EH (cell line): ENCODE measurements around the gene TBC1D1.

Experiments
- DNase-seq: peaks from one replicate; pipeline ENCODE4 v3.0.0-alpha.2; 2015; ENCODE audit warnings: low read depth

Gene TBC1D1

DNA sequence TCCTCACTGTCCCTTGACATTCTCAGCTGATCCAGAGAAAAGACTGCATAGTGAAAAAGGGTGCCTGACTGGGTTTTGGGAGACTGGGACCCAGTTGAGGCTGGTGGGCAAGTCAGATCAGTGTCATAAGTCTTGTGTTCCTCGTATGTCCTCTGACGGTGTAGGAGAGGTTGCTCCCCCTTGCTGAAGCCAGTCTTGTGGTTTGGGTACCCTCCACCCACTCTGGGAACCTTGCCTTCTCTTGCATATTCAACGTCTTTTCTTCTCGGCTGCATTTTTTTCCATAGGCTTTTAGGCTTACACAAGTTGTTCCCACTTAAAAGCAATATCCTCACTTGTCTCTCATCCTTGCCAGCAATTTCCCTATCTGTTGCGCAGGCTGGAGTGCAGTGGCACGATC, 281.2 kb downstream of the TBC1D1 start:
- no peak for DNase-seq

DNA sequence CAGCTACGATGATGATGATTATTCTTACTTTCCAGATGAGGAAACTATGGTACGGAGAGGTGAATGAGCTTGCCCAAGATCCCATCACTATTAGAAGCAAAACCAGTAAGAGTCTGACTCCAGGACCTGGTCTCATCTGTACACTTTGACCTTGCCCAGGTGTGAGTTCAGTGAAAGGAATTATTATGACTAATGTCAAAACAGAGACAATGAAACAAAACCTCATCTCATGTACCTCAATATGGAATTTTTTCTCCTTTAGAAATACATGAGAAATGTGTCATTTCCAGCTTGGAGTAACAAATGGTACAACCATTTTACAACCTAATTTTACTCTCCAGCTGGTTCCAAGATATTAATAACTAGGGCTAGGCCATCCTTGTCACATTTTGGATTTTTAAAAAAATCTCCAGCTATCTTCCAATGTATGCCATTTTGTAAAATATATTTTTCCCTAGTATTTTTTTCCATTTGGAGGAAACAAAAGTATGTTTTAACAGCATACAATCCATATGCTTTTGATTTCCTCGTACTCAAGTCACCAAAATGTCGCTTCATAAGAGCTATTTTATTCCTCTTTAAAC, 283.1 kb downstream of the TBC1D1 start:
- DNase-seq: no peak

DNA sequence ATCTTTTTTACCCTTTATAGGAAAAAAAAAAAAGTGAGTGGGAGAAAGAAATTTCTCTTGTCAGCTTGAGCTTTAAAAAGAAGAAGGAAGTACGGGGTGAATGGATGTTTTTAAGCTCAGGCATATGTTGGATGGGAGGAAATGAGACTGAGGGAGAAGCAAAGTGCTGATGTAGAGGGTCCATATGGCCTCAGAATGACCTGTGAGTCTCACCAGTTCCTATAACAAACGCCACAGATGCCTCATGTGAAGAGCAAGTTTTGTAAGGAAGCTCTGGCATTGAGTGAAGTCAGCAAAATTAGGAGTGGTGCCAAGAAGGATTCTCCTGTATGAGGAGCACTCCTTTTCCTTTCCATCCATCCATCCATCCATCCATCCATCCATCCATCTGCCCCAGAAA, 283.9 kb downstream of the TBC1D1 start:
- no peak for DNase-seq

DNA sequence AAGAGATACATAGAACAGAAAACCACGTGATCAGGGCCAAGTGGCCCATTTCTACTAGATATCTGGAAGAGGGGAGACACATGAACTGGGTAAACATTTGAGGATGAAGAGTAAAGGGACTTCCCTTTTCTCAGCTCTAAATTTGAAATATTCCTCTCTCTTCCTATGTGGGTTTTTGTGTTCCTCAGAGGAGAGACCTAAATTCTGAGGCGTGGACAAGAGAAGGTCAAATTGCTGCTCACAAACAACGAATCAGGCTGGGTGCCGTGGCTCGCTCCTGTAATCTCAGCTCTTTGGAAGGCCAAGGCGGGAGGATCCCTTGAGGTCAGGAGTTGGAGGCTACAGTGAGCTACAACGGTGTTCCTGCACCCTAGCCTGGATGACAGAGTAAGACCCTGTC, 285.3 kb downstream of the TBC1D1 start:
- DNase-seq: no peak

DNA sequence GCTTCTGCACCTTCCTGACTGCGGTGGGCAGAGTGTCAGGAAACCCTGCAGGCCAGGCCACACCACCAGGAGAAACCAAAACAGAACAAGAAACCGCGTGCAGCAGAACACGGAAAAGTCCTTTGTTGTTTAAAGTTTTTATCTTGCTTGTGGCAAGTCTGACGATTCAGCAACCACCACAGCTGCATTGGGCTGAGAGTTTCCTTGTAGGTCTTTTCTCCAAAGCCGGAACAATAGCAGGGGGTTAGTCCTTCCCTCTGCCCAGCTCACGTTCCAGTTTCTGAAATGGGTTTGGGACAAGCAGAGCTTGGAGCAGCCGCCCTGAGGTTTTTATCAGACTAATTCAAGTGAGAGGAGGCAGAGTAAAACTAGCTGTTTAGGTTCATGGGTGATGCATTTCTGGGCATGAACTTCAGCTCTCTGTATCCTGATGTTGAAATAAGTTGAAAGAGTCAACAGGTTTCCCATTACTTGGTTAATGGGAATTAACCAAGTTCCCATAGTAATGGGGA, 286.2 kb downstream of the TBC1D1 start:
- DNase-seq: no peak

DNA sequence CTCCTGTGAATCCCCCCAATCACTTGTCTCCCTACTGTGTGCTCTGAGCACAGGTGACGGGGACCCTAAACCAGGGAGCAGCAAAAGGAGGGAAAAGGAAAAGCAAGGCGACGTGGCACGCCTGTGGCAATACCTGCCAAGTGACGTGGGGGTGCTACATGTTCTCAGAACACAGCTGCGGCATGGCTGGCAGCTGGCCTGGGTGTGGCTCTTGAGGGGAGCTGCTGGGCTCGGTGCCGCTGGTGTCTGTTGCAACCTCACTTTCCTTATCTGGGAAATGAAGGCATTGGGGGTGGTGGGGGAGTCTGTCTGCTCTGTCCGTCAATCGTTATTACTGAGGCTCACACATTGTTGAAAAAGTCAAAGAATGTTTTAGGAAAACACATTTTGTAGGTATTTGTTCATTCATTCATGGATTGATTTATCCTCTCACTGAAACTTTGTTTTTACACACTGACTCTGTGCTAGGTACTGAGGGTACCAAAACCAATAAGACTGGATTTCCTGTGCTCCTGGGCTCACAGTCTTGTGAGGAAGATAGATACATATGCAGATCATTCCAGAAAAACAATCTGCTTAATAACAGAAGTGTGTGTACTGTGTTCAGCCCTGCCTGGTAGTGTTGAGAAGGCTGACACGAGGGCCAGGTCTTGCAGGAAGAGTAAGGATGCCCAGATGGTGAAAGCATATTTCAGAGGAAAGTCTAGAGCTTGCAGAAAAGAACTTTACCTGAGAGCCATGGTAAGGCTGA, 286.9 kb downstream of the TBC1D1 start:
- DNase-seq: no peak

DNA sequence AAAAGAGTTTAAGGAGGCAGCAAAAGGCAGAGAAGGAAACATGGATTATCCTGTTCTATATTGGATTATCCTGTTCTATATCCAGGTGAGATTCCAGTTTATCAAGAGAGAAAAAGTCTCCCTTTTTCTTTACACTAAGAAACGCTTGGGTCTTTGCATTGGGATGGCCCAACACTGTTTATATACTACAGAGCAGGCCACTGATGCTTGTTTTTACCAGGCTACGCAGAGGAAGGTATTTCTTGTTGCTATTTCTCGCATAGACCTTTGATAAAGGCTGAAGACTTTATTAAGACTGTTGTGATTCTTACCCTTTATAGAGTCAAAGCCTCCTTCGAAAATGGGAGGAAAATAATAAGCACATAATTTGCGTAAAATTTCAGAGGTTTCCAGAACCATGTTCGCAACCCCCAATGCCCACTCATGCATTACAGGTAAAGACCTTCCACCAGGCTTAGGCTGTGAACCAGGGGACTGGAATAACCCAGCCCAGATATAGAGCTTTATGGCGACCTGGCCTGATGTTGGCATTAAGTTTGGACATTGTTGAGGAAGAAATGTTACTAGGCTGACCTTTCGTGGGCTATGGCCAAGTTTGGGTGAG, 287.6 kb downstream of the TBC1D1 start:
- DNase-seq: no peak

DNA sequence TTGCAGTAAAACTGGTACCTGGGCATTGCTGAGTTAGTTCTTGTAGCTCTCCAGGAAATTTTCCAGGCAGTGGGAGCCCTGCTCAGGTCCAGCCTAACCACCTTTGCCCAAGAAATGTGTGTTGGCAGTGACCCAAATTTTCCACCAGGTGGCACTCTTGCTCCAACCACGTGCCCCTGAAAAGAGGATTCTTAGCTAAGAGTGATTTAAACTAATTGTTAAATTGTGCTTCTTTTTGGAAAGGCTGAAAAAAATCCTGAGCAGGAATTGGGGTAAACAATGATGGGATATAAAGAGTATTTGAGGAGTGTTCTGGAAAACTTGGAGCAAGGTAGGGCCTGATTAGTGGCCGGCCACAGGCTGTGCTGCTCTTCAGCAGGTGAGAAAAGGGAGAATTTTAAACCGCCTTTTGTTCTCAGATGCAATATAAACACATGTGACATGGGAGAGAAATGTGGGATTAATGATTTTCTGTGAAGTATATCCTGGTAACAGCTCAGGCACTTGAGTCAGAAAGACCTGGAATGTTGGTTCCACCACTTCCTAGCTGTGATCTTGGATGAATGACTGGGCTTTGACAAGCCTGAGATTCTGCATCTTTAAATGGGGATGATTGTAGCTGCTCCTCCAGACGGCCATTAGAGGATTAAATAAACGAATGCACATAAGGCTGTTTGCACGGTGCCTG, 288.9 kb downstream of the TBC1D1 start:
- DNase-seq: peak; percentile 81

DNA sequence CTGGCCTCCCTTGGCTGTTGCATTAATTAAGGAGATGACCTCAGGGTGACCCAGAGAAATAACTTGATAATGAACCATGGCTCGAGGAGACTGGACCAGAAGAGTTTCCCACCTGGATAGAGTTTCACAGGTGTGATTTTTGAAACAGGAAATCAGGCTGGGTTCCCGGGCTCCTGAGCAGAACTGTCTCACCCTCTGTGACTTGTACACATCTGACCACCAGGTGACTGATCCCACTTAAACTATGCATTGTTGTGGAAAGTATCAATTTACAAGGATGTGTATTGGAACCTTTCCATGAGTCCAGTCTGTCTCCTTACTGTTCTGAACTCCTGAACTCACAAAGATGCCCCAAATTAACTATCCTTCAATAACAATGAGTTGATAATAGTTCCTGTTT, 289.6 kb downstream of the TBC1D1 start:
- DNase-seq: no peak

DNA sequence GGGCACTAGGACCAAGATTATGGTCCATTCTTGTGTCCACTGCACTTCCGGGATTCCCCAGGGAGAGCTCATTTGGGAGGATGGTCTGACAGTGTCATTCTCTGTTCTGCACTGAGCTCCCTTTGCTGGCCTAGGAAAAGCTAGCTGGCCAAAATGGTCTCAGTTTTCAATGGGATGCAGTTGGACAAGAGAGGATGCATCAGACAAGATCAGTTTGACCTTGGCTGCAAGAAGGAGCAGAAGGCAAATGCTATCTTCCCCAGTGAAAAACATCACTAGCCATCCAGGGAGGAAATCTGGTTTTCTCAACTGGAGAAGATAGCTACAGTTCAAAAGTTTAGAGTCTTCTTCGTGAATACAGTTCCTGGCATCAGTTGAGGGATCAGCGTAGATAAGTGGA, 290.4 kb downstream of the TBC1D1 start:
- peak; percentile 37 for DNase-seq

DNA sequence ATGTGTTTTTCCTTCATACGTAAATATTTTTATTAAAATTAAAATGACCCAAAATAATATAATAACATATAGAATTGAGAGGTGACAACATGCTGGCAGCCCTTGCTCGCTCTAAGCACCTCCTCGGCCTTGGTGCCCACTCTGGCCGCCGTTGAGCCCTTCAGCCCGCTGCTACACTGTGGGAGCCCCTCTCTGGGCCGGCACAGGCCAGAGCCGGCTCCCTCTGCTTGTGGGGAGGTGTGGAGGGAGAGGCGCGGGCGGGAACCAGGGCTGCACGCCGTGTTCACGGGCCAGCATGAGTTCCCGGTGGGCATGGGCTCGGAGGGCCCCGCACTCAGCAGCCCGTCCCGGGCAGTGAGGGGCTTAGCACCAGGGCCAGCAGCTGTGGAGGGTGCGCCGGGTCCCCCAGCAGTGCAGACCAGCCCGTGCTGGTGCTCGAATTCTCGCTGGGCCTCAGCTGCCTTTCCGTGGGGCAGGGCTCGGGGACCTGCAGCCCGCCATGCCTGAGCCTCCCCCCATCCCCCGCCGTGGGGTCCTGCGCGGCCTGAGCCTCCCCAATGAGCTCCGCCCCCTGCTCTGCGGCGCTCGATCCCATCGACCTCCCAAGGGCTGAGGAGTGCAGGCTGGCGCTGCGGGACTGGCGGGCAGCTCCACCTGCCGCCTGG, 291.6 kb downstream of the TBC1D1 start:
- DNase-seq: no peak

DNA sequence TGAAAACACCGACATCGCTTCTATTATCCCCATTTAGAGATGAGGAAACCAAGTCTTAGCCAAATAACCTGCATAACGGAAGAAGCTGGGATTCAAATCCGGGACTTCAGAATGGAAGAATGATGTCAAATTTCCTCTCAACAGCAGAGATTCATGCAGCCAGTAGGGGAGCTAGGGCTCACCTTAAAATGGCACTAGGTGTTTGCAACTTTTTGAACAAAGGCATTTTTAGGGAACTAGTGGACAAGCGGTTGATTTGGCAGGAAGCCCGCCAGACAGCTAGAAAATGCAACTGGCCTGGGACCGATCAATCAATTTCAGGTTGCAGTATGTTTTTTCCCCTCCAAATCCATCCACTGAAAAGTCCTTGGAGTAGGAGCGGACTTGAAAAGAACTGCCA, 293.5 kb downstream of the TBC1D1 start:
- DNase-seq: no peak

DNA sequence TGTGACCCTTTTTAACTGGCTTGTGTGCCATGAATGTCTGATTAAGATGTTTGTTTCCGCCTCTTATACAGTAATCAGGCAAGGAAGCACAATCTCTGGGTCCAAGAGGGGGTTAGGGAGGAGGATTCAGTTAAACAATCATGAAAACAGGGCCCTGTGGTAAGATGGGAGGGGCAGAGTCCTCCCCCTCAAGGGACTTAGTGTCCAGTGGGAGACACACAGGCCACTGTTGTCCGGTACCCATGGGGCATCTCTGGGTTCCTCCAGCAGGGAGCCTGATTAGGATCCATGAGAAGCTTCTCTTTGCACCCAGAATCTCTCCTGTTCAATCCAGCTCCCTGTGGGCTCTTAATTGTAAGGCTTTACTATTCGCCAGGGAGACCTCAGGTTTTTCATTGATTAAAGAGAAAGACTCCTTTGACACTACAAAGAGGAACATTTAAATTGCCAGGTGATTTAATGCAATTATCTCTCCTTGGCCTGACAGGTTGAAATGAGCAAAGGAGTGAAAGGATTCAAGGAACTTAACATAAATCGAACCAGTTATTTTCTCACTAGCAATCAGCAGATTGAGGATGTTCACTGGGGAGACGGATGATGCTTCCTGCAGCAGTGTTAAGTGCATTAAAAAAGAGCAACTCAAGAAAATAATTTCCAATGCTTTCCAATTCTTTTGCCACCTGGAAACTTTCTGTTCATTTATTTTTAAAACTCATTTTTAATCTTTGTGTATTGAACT, 294.7 kb downstream of the TBC1D1 start:
- no peak for DNase-seq

DNA sequence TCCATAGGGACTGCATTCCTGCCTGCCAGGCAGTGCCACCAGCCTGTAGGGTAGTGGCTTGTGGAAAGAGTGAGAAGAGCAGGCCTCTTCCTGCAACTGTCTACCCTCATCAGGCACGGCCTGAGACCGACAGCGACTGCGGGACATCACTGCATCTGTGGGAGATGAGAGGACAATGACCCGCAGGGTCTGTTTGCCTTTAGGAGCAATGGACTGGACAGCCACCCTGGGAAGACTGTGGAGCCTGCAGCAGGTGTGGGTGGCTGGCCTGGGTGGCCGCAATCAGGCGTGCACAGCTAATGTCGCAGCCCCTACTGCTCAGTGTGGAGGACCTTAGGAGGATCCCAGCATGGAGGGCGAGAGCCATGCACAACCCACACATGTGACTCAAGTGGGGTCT, 297.3 kb downstream of the TBC1D1 start:
- no peak for DNase-seq

DNA sequence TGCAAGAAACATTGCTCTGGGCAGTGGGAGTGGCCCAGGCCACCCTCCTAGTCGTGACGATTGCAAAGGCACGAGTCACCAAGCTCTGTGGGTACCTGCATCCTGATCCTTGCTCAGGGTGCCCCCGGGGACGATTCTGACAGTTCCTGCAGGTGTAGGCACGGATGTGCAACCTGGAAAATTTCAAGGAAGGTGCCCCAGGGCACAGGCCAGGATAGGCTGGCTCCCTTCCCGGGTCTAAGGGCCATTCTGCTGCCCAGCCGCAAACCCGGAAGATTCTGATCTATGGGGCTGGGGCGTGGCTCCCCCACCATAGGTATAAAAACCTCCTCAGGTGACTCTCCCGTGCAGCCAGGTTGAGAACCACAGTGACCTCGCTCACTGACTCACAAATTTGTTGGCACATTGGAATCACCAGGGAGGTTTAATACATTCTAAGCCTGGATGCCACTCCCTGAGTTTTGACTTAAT, 297.8 kb downstream of the TBC1D1 start:
- DNase-seq: peak; percentile 38
